ENCODE data around the gene FGF2. TPM values are rescaled to one million over a fixed set of nuclear protein-coding genes. Genes with fewer than 3 reads are reported as not detected.

Gene FGF2
- total RNA-seq, 4 donors from 2014 or later, result 5.1 to 57.9 (median 33.5) TPM

- TF ChIP-seq POLR2A (IDR thresholded peaks at IDR 0.05), result no peak
- TF ChIP-seq CTCF (IDR thresholded peaks at IDR 0.05), result no peak
- Histone ChIP-seq H3K4me1 (no peaks in the 10 kb centered on the region), H3K4me3 (no peak overlapping the region), H3K36me3 (no peaks in the 10 kb centered on the region), H3K27ac (no peak overlapping the region), H3K9me3 (no peaks in the 10 kb centered on the region), H3K27me3 (no peaks in the 10 kb centered on the region)
- intact Hi-C loops (cut with DNase I; ENCODE audit: low total_unique reads), result no loop called here
- no peak for DNase-seq
These were observed 3.2 kb upstream of the FGF2 start for GRCh38 chr4:122823476-122823875.

DNA sequence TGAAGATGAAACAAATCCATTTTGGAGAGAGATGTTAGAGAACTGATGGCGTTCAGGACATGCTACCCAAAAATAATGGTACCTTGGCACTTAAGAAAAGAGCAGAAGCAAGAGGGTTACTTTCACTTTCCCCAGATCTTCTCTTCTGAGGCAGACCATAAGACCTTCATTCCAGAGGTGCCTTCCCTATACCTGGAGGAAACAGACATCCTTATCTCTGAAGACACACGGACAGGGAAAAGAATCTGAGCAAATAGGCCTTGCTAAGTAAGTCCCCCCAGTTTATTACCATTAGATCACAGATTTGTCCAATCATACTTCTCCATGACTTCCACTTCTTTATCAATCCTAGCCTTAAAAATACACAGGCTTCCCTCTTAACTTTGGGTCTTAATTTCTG is 2.0 kb upstream of the FGF2 start:
- Histone ChIP-seq H3K4me1 (no peaks in the 10 kb centered on the region), H3K9me3 (no peaks in the 10 kb centered on the region), H3K4me3 (peak overlapping the region in 1 of 2 donors; percentile 4), H3K27ac (peak overlapping the region in 1 of 2 donors; percentile 98), H3K27me3 (no peaks in the 10 kb centered on the region), H3K36me3 (no peaks in the 10 kb centered on the region)
- no peak for DNase-seq
- intact Hi-C loops (cut with DNase I; ENCODE audit: low total_unique reads), result no loop called here
- TF ChIP-seq CTCF (IDR thresholded peaks at IDR 0.05), result no peak
- TF ChIP-seq POLR2A (IDR thresholded peaks at IDR 0.05), result no peak

GRCh38 chr4:122826079-122826527 is 528 bp upstream of the FGF2 start:
- intact Hi-C loops (cut with DNase I; ENCODE audit: low total_unique reads), result no loop called here
- no peak for TF ChIP-seq CTCF (IDR thresholded peaks at IDR 0.05)
- TF ChIP-seq POLR2A (IDR thresholded peaks at IDR 0.05), result no peak
- Histone ChIP-seq H3K36me3 (no peaks in the 10 kb centered on the region), H3K9me3 (no peaks in the 10 kb centered on the region), H3K4me1 (peaks cover 0 to 4% of the 10 kb centered on the region in 2 donors), H3K27me3 (no peaks in the 10 kb centered on the region), H3K4me3 (peak overlapping the region; percentile 83 to 92), H3K27ac (peak overlapping the region; percentile 98)
- no peak for DNase-seq

- H3K36me3 ChIP-seq, result no peaks in the 10 kb centered on the region
- no peaks in the 10 kb centered on the region for H3K27me3 ChIP-seq
- H3K4me1 ChIP-seq, result peaks cover 0 to 4% of the 10 kb centered on the region in 2 donors
- no peaks in the 10 kb centered on the region for H3K9me3 ChIP-seq
- TF ChIP-seq POLR2A (IDR thresholded peaks at IDR 0.05) (no peak), CTCF (IDR thresholded peaks at IDR 0.05) (peak in 2 of 4 experiments; percentile 47 to 50)
- peak overlapping the region; percentile 98 for H3K27ac ChIP-seq
- H3K4me3 ChIP-seq, result peak overlapping the region; percentile 83 to 92
- peak; percentile 57 to 60 for DNase-seq
- intact Hi-C loops (cut with DNase I; ENCODE audit: low total_unique reads), result no loop called here
These were observed 737 bp downstream of the FGF2 start for GRCh38 chr4:122827258-122827878.

DNA sequence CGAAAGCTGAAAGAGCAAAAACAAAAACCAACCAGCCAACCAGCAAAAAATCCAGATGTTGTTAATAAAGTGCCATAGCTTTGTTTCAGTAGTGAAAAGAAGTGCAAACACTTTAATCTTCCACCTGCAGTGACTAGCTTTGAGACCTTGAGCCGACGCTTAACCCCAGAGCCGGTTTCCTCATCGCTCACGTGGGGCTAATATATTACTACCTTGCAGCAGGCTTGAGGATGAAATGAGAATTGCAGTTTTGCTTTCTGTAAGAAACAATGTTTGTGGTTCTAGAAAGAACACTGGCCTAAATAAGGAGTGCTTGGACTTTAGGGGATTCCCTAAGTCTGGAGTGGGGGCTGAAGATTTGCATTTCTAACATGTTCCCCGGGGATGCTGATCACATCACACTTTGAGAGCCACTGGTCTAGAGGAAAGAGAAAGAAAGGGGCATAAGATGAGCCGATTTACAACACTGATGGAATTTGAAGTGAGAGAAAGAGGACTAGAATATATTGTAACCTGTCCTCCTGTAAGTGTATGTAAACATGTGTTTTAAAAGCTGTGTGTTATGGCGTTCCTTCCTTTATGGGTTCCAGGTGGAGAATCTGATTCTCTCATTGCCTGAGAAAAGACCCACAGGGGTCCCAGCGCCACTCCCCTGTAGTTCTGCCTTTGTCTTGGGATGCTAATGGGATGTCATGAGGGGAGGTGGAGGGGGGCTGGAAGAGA is 1.4 kb downstream of the FGF2 start:
- DNase-seq, result peak; percentile 50 to 72
- intact Hi-C loops (cut with DNase I; ENCODE audit: low total_unique reads), result no loop called here
- peak overlapping the region; percentile 98 for H3K27ac ChIP-seq
- no peaks in the 10 kb centered on the region for H3K27me3 ChIP-seq
- H3K36me3 ChIP-seq, result no peaks in the 10 kb centered on the region
- peaks cover 0 to 4% of the 10 kb centered on the region in 2 donors for H3K4me1 ChIP-seq
- H3K9me3 ChIP-seq, result no peaks in the 10 kb centered on the region
- TF ChIP-seq CTCF (IDR thresholded peaks at IDR 0.05) (peak; percentile 8 to 61 (median 34)), POLR2A (IDR thresholded peaks at IDR 0.05) (peak; percentile 7 to 15)
- peak overlapping the region; percentile 83 to 92 for H3K4me3 ChIP-seq

Data from uterus (tissue), 4 donors.